HepG2 (cell line): Measurements from ENCODE around the gene KLB. TPM values are rescaled to one million over a fixed set of nuclear protein-coding genes. Genes with fewer than 3 reads are reported as not detected.
A peak's percentile ranks its signal among the peaks of the same experiment; 100 is the strongest.

Experiments used
- AHR ChIP-seq: IDR thresholded peaks from 2 replicates; pipeline ENCODE4 v1.6.1; 2018; ENCODE audit warnings: missing genetic modification reagents, missing compliant biosample characterization
- ELF3 ChIP-seq: IDR thresholded peaks from 2 replicates; pipeline ENCODE4 v1.6.1; 2016; ENCODE audit warnings: missing genetic modification reagents, missing compliant biosample characterization
- ZNF737 ChIP-seq: sonication (generic); formaldehyde crosslinking; IDR thresholded peaks from 2 replicates; pipeline ENCODE4 v1.5.0; 2020; ENCODE audit warnings: missing genetic modification reagents, mild to moderate bottlenecking, borderline replicate concordance
- ZNF766 ChIP-seq: sonication (generic); formaldehyde crosslinking; IDR thresholded peaks from 2 replicates; pipeline ENCODE4 v1.5.0; 2020; ENCODE audit warnings: missing genetic modification reagents, borderline replicate concordance
- polyA plus RNA-seq, 8 experiments: library from polyadenylated mRNA; depleted of rRNA in 3 of 8; stranded (reverse) in 7 of 8; unstranded in 1 of 8; fragments of >200 nt; fragmentation: Illumina TruSeq in 4 of 8; extraction: Trizol in 4 of 8; gene quantifications; 2 replicates each; pipeline versions ENCODE4 v1.2.1 to v1.2.3, GENCODE V29; 2011 to 2016; ENCODE audit warnings: low read depth in 4 of 8, missing spikeins in 1 of 8, mixed read lengths in 1 of 8; ENCODE audit not compliant: insufficient read depth in 1 of 8
- total RNA-seq, 5 experiments: library from RNA; depleted of rRNA; stranded (reverse); fragments of >200 nt; fragmentation: Illumina TruSeq; extraction: Trizol; gene quantifications; 2 replicates each; pipeline ENCODE4 v1.2.3, GENCODE V29; 2016; ENCODE audit warnings: low read depth in 1 of 5
- TF ChIP-seq, protein P1 (sequence below): sonication (generic); formaldehyde crosslinking; IDR thresholded peaks from 2 replicates; pipeline ENCODE4 v1.5.0; 2020; ENCODE audit warnings: missing genetic modification reagents, mild to moderate bottlenecking, borderline replicate concordance
- TF ChIP-seq, protein P2 (sequence below): sonication (generic); formaldehyde crosslinking; IDR thresholded peaks from 2 replicates; pipeline ENCODE4 v1.4.0; 2020; ENCODE audit warnings: missing genetic modification reagents
- TF ChIP-seq, protein P3 (sequence below): sonication (generic); formaldehyde crosslinking; IDR thresholded peaks from 2 replicates; pipeline ENCODE4 v1.9.0; 2022; ENCODE audit warnings: low read depth, missing genetic modification reagents
- TF ChIP-seq, protein P4 (sequence below): sonication (generic); formaldehyde crosslinking; IDR thresholded peaks from 2 replicates; pipeline ENCODE4 v1.4.0; 2020; ENCODE audit warnings: missing genetic modification reagents, low read depth, mild to moderate bottlenecking, borderline replicate concordance
- TF ChIP-seq, protein P5 (sequence below), 2 experiments: IDR thresholded peaks; 2 replicates each; pipeline ENCODE4 v1.6.1; 2011 to 2012; ENCODE audit warnings: low read length in 2 of 2, borderline replicate concordance in 1 of 2, low read depth in 1 of 2, mild to moderate bottlenecking in 1 of 2, moderate library complexity in 1 of 2
- TF ChIP-seq, protein P6 (sequence below): sonication (generic); formaldehyde crosslinking; IDR thresholded peaks from 2 replicates; pipeline ENCODE4 v1.9.0; 2021; ENCODE audit warnings: missing genetic modification reagents, borderline replicate concordance

Gene KLB
- total and polyA plus RNA-seq, 2 of the 13 experiments (the other 11 are each of a cell fraction or from before 2014, with no cell fraction given) = 25.3 to 82.0 TPM

DNA sequence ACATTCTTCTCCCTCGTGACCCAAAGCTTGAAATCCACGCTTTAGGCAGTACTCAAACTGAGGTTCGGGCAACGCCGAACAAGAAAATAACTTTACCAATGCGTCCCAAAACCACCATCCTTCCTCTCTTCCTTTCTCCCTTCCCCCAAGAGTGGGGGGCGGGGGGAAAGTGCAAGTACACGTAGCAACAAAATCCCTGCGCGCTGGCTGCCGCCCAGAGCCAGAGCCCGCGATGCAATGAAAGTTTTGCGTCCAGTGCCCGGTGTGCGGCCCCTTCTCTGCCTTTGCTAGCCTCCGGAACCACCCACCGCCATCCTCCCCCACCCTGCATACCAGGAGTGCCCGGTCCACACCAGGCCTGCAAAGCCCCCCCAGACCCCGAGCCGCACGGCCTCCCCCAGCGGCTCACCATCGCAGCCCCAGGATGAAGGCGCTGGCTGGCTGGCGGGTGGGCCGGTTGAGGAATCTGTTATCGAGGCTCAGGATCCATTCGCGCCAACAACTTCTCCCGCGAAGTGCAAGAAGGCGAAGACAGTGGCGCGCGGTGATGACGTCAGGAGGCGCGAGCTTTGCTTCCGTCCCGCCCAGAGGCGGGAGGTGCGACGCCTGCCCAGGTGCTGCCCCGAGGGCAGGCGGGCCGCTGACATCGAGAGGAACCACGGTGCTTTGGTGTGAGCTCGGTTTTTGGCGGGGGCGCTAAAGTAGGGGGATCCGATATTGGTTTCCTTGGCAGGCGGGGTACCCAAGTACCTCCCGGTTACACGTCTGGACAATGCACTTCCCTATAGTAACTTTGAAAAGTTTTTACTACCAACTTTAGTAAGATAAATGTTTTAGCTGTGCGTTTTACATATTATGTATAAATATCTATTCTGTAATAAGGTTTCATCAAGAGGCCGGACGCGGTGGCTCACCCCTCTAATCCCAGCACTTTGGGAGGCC, 40.6 kb upstream of the KLB start, which contains the start of gene RFC1 (continued):
- TF ChIP-seq, protein P1, sequence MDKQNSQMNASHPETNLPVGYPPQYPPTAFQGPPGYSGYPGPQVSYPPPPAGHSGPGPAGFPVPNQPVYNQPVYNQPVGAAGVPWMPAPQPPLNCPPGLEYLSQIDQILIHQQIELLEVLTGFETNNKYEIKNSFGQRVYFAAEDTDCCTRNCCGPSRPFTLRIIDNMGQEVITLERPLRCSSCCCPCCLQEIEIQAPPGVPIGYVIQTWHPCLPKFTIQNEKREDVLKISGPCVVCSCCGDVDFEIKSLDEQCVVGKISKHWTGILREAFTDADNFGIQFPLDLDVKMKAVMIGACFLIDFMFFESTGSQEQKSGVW (CRISPR knock-in tag) = peak; percentile 87
- TF ChIP-seq, protein P2, sequence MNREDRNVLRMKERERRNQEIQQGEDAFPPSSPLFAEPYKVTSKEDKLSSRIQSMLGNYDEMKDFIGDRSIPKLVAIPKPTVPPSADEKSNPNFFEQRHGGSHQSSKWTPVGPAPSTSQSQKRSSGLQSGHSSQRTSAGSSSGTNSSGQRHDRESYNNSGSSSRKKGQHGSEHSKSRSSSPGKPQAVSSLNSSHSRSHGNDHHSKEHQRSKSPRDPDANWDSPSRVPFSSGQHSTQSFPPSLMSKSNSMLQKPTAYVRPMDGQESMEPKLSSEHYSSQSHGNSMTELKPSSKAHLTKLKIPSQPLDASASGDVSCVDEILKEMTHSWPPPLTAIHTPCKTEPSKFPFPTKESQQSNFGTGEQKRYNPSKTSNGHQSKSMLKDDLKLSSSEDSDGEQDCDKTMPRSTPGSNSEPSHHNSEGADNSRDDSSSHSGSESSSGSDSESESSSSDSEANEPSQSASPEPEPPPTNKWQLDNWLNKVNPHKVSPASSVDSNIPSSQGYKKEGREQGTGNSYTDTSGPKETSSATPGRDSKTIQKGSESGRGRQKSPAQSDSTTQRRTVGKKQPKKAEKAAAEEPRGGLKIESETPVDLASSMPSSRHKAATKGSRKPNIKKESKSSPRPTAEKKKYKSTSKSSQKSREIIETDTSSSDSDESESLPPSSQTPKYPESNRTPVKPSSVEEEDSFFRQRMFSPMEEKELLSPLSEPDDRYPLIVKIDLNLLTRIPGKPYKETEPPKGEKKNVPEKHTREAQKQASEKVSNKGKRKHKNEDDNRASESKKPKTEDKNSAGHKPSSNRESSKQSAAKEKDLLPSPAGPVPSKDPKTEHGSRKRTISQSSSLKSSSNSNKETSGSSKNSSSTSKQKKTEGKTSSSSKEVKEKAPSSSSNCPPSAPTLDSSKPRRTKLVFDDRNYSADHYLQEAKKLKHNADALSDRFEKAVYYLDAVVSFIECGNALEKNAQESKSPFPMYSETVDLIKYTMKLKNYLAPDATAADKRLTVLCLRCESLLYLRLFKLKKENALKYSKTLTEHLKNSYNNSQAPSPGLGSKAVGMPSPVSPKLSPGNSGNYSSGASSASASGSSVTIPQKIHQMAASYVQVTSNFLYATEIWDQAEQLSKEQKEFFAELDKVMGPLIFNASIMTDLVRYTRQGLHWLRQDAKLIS (CRISPR knock-in tag) = 0 out of 2 replicates have a peak, but pooled peaks have one; percentile 75
- TF ChIP-seq, protein P3, sequence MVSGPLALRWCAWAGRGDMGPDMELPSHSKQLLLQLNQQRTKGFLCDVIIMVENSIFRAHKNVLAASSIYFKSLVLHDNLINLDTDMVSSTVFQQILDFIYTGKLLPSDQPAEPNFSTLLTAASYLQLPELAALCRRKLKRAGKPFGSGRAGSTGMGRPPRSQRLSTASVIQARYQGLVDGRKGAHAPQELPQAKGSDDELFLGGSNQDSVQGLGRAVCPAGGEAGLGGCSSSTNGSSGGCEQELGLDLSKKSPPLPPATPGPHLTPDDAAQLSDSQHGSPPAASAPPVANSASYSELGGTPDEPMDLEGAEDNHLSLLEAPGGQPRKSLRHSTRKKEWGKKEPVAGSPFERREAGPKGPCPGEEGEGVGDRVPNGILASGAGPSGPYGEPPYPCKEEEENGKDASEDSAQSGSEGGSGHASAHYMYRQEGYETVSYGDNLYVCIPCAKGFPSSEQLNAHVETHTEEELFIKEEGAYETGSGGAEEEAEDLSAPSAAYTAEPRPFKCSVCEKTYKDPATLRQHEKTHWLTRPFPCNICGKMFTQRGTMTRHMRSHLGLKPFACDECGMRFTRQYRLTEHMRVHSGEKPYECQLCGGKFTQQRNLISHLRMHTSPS = no peak; the same call in 1 of the 2 replicates
- peak; percentile 90 for TF ChIP-seq AHR (CRISPR knock-in tag)
- TF ChIP-seq, protein P4, sequence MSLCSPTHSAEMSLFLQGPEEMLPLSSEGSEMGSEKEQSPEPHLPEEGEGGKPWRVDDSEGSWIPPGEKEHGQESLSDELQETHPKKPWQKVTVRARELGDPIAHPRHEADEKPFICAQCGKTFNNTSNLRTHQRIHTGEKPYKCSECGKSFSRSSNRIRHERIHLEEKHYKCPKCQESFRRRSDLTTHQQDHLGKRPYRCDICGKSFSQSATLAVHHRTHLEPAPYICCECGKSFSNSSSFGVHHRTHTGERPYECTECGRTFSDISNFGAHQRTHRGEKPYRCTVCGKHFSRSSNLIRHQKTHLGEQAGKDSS (CRISPR knock-in tag) = peak; percentile 95; the same call in 1 of the 2 replicates
- TF ChIP-seq, protein P5, sequence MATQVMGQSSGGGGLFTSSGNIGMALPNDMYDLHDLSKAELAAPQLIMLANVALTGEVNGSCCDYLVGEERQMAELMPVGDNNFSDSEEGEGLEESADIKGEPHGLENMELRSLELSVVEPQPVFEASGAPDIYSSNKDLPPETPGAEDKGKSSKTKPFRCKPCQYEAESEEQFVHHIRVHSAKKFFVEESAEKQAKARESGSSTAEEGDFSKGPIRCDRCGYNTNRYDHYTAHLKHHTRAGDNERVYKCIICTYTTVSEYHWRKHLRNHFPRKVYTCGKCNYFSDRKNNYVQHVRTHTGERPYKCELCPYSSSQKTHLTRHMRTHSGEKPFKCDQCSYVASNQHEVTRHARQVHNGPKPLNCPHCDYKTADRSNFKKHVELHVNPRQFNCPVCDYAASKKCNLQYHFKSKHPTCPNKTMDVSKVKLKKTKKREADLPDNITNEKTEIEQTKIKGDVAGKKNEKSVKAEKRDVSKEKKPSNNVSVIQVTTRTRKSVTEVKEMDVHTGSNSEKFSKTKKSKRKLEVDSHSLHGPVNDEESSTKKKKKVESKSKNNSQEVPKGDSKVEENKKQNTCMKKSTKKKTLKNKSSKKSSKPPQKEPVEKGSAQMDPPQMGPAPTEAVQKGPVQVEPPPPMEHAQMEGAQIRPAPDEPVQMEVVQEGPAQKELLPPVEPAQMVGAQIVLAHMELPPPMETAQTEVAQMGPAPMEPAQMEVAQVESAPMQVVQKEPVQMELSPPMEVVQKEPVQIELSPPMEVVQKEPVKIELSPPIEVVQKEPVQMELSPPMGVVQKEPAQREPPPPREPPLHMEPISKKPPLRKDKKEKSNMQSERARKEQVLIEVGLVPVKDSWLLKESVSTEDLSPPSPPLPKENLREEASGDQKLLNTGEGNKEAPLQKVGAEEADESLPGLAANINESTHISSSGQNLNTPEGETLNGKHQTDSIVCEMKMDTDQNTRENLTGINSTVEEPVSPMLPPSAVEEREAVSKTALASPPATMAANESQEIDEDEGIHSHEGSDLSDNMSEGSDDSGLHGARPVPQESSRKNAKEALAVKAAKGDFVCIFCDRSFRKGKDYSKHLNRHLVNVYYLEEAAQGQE (IDR thresholded peaks at IDR 0.05; ENCODE audit: borderline replicate concordance in 1 of 2, low read depth in 1 of 2, low read length in 2 of 2) = peak in 1 of 2 experiments; percentile 60; a peak in 1 of 4 replicates
- TF ChIP-seq ZNF766 (CRISPR knock-in tag) = peak; percentile 91; the same call in 1 of the 2 replicates
- peak; percentile 96 for TF ChIP-seq ELF3 (CRISPR knock-in tag)
- TF ChIP-seq, protein P6, sequence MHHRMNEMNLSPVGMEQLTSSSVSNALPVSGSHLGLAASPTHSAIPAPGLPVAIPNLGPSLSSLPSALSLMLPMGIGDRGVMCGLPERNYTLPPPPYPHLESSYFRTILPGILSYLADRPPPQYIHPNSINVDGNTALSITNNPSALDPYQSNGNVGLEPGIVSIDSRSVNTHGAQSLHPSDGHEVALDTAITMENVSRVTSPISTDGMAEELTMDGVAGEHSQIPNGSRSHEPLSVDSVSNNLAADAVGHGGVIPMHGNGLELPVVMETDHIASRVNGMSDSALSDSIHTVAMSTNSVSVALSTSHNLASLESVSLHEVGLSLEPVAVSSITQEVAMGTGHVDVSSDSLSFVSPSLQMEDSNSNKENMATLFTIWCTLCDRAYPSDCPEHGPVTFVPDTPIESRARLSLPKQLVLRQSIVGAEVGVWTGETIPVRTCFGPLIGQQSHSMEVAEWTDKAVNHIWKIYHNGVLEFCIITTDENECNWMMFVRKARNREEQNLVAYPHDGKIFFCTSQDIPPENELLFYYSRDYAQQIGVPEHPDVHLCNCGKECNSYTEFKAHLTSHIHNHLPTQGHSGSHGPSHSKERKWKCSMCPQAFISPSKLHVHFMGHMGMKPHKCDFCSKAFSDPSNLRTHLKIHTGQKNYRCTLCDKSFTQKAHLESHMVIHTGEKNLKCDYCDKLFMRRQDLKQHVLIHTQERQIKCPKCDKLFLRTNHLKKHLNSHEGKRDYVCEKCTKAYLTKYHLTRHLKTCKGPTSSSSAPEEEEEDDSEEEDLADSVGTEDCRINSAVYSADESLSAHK (CRISPR knock-in tag) = no peak
- peak; percentile 91 for TF ChIP-seq ZNF737 (CRISPR knock-in tag)
